SU-DHL-6 (cell line): ENCODE data around the gene KNCN.

Experiments used
- H2AFZ ChIP-seq: fragments of 200-600 bp; sonication (generic); 2 replicates; pipeline ENCODE4 v1.6.1; 2014; ENCODE audit warnings: low read depth, mild to moderate bottlenecking, moderate library complexity, mixed read lengths, antibody characterized with exemption, low read length; ENCODE audit not compliant: severe bottlenecking
- H3F3A ChIP-seq: fragments of 200-600 bp; shearing (Covaris generic); 2 replicates; pipeline ENCODE4 v1.6.0; 2016; ENCODE audit warnings: antibody characterized with exemption, mild to moderate bottlenecking; ENCODE audit not compliant: insufficient read depth
- H3K27ac ChIP-seq: fragments of 200-600 bp; sonication (generic); 2 replicates; pipeline ENCODE4 v1.5.1; 2016; ENCODE audit warnings: low read depth, mild to moderate bottlenecking, low read length, moderate library complexity, mixed read lengths
- H3K27me3 ChIP-seq: fragments of 200-600 bp; sonication (generic), shearing (Covaris generic); 2 replicates; pipeline ENCODE4 v1.6.0; 2014; ENCODE audit warnings: mild to moderate bottlenecking, low read length
- H3K36me3 ChIP-seq: fragments of 200-600 bp; sonication (generic); 2 replicates; pipeline ENCODE4 v1.6.1; 2014; ENCODE audit warnings: mild to moderate bottlenecking, low read length, mixed read lengths
- H3K4me2 ChIP-seq: fragments of 300-600, 200-600 bp; shearing (Covaris generic), sonication (generic); 2 replicates; pipeline ENCODE4 v1.6.0; 2014; ENCODE audit warnings: low read length, low read depth, mild to moderate bottlenecking; ENCODE audit not compliant: poor library complexity, severe bottlenecking
- H3K4me3 ChIP-seq: fragments of 200-600 bp; sonication (generic); 2 replicates; pipeline ENCODE4 v1.5.1; 2014; ENCODE audit warnings: antibody characterized with exemption, low read length, mild to moderate bottlenecking, mixed read lengths; ENCODE audit not compliant: insufficient read depth, poor library complexity, severe bottlenecking
- H3K79me2 ChIP-seq: fragments of 200-600 bp; sonication (generic); 2 replicates; pipeline ENCODE4 v1.6.1; 2014; ENCODE audit warnings: mild to moderate bottlenecking, low read length, moderate library complexity; ENCODE audit not compliant: insufficient read depth
- H3K9ac ChIP-seq: fragments of 200-600 bp; sonication (generic); 2 replicates; pipeline ENCODE4 v1.7.0; 2014; ENCODE audit warnings: mild to moderate bottlenecking, low read length
- H3K9me2 ChIP-seq: fragments of 200-600 bp; sonication (generic); replicated peaks from 2 replicates; pipeline ENCODE4 v1.6.1; 2014; ENCODE audit warnings: low read length; ENCODE audit not compliant: insufficient read depth
- H3K9me3 ChIP-seq: fragments of 200-600 bp; sonication (generic); 2 replicates; pipeline ENCODE4 v1.6.1; 2014; ENCODE audit warnings: low read length, mixed read lengths; ENCODE audit not compliant: insufficient read depth
- H4K20me1 ChIP-seq: fragments of 200-600 bp; sonication (generic); 2 replicates; pipeline ENCODE4 v1.6.1; 2014; ENCODE audit warnings: low read depth, mild to moderate bottlenecking, antibody characterized with exemption, low read length, moderate library complexity, mixed read lengths
- EZH2phosphoT487 ChIP-seq: fragments of 200-600 bp; sonication (generic), shearing (Covaris generic); conservative IDR thresholded peaks from 2 replicates; pipeline ENCODE4 v1.6.1; 2018; ENCODE audit warnings: mild to moderate bottlenecking, antibody characterized with exemption, low read length, moderate library complexity, mixed read lengths
- TF ChIP-seq, protein P1 (sequence below): fragments of 200-600 bp; sonication (generic); IDR thresholded peaks from one replicate; pipeline ENCODE4 v1.5.1; 2017; ENCODE audit warnings: antibody characterized with exemption, mild to moderate bottlenecking, low read length, moderate library complexity; ENCODE audit not compliant: insufficient read depth, poor library complexity, severe bottlenecking

KNCN gene

DNA sequence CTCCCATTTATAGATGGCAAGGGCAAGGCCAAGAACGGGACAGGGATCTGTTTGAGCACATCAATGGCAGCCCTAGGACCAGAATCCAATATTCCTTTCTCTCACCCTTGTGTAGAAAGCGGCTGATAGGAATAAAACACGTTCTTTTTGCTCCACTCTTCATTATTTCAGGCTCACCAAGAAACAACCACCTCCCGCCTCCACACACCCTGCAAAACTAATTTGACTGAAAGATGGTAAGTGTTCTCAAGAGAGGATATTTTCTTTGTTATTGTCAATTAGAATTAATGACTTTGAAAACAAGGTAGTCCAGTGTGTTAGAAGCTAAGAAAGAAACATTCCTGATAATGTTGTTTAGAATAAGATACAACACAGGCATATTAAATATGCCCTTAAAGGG lies 11.9 kb upstream of the KNCN start:
- H3K27ac ChIP-seq = no peak overlapping the region
- no peaks in the 10 kb centered on the region for H4K20me1 ChIP-seq
- H3K79me2 ChIP-seq = no peaks in the 10 kb centered on the region
- no peak overlapping the region for H3K9ac ChIP-seq
- TF ChIP-seq EZH2phosphoT487 = no peak
- TF ChIP-seq, protein P1, sequence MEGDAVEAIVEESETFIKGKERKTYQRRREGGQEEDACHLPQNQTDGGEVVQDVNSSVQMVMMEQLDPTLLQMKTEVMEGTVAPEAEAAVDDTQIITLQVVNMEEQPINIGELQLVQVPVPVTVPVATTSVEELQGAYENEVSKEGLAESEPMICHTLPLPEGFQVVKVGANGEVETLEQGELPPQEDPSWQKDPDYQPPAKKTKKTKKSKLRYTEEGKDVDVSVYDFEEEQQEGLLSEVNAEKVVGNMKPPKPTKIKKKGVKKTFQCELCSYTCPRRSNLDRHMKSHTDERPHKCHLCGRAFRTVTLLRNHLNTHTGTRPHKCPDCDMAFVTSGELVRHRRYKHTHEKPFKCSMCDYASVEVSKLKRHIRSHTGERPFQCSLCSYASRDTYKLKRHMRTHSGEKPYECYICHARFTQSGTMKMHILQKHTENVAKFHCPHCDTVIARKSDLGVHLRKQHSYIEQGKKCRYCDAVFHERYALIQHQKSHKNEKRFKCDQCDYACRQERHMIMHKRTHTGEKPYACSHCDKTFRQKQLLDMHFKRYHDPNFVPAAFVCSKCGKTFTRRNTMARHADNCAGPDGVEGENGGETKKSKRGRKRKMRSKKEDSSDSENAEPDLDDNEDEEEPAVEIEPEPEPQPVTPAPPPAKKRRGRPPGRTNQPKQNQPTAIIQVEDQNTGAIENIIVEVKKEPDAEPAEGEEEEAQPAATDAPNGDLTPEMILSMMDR = no peak
- H3F3A ChIP-seq = no peaks in the 10 kb centered on the region
- H3K27me3 ChIP-seq = no peaks in the 10 kb centered on the region
- no peak overlapping the region for H2AFZ ChIP-seq
- H3K9me3 ChIP-seq = no peaks in the 10 kb centered on the region
- H3K4me2 ChIP-seq = no peak overlapping the region
- H3K9me2 ChIP-seq = no peaks in the 10 kb centered on the region
- H3K36me3 ChIP-seq = no peaks in the 10 kb centered on the region
- no peak overlapping the region for H3K4me3 ChIP-seq

DNA sequence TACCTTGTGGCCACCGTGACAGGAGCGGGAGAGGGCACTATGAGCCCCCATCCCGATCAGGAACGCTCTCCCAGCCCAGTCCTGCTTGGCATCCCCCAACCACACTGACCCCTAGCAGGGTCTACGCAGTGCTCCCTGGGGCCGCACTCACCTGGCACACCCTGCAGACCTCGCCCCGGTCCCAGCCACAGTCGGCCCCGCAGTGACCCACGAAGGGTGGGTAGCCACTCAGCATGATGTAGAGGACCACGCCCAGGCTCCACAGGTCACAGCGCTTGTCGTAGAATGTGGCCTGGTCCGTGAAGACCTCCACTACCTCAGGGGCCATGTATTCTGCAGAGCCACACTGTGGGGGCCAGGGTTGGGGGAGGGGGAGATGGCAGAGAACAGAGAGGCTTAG lies 11.1 kb upstream of the KNCN start:
- Histone ChIP-seq H3K36me3 (no peaks in the 10 kb centered on the region), H3K9me3 (no peaks in the 10 kb centered on the region), H2AFZ (no peak overlapping the region), H3F3A (no peaks in the 10 kb centered on the region), H3K9me2 (no peaks in the 10 kb centered on the region), H4K20me1 (no peaks in the 10 kb centered on the region), H3K27ac (no peak overlapping the region), H3K4me2 (no peak overlapping the region), H3K27me3 (no peaks in the 10 kb centered on the region), H3K4me3 (no peak overlapping the region), H3K9ac (no peak overlapping the region), H3K79me2 (no peaks in the 10 kb centered on the region)
- no peak for TF ChIP-seq EZH2phosphoT487
- TF ChIP-seq, protein P1 = no peak

DNA sequence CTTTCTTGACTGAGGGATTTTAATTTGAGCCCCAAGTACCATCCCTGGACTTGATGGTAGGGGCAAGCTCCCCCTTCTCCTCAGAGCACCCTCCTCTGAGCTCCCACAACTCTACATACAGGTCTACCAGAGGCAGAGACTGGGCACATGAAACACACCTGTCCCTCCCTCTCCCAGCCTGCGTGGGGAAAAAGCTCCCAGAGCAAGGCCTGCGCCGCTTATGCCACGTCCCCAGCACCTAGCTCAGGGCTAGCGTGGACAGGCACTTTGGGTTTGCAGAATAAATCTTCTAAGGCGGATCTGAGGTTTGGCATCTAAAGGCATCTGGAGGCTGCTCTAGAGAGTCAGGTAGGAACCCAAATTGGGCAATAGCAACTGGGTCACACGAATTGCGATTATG lies 7.5 kb upstream of the KNCN start:
- Histone ChIP-seq H3K4me3 (no peak overlapping the region), H2AFZ (no peak overlapping the region), H3K9ac (no peak overlapping the region), H3K9me3 (no peaks in the 10 kb centered on the region), H3K27me3 (no peaks in the 10 kb centered on the region), H4K20me1 (no peaks in the 10 kb centered on the region), H3K27ac (no peak overlapping the region), H3K36me3 (no peaks in the 10 kb centered on the region), H3F3A (no peaks in the 10 kb centered on the region), H3K79me2 (no peaks in the 10 kb centered on the region), H3K4me2 (no peak overlapping the region), H3K9me2 (no peaks in the 10 kb centered on the region)
- TF ChIP-seq, protein P1 = no peak
- no peak for TF ChIP-seq EZH2phosphoT487
